ENCODE data around the gene L3MBTL4.
"Not testable (repeated sequence)": the region's sequence is repeated elsewhere in the genome, so short reads cannot be mapped to it uniquely, and the experiment has no call there.

Gene L3MBTL4

GRCh38 chr18:6414723-6415417 is at the start of gene L3MBTL4:
L3MBTL4 (minus strand) TSS chr18:6414911; CDS start chr18:6311625, 103,286 bp downstream.
- no peak for DNase-seq (ENCODE audit: low read depth)

- no peak for DNase-seq (ENCODE audit: low read depth)
Observed at GRCh38 chr18:6452194-6452593, 37.5 kb upstream of the L3MBTL4 start.

- DNase-seq (ENCODE audit: low read depth): no peak
Observed at GRCh38 chr18:6449213-6449612, 34.5 kb upstream of the L3MBTL4 start.

GRCh38 chr18:6444466-6445228 is 29.9 kb upstream of the L3MBTL4 start:
- DNase-seq (ENCODE audit: low read depth): no peak

GRCh38 chr18:6441200-6441599 is 26.5 kb upstream of the L3MBTL4 start:
- no peak for DNase-seq (ENCODE audit: low read depth)

GRCh38 chr18:6437937-6438818 is 23.5 kb upstream of the L3MBTL4 start:
- no peak for DNase-seq (ENCODE audit: low read depth)

- DNase-seq (ENCODE audit: low read depth): no peak
Observed at GRCh38 chr18:6435731-6436130, 21.0 kb upstream of the L3MBTL4 start.

GRCh38 chr18:6434987-6435709 is 20.4 kb upstream of the L3MBTL4 start:
- no peak for DNase-seq (ENCODE audit: low read depth)

- no peak for DNase-seq (ENCODE audit: low read depth)
Observed at GRCh38 chr18:6434481-6434880, 19.8 kb upstream of the L3MBTL4 start.

- no peak for DNase-seq (ENCODE audit: low read depth)
Observed at GRCh38 chr18:6431659-6432318, 17.1 kb upstream of the L3MBTL4 start.

- no peak for DNase-seq (ENCODE audit: low read depth)
Observed at GRCh38 chr18:6428851-6429395, 14.2 kb upstream of the L3MBTL4 start.

- DNase-seq (ENCODE audit: low read depth): no peak
Observed at GRCh38 chr18:6427286-6427685, 12.6 kb upstream of the L3MBTL4 start.

GRCh38 chr18:6423289-6423688 is 8.6 kb upstream of the L3MBTL4 start:
- no peak for DNase-seq (ENCODE audit: low read depth)

GRCh38 chr18:6414118-6414722 is 491 bp downstream of the L3MBTL4 start:
- no peak for DNase-seq (ENCODE audit: low read depth)

GRCh38 chr18:6413579-6414117 is 1.1 kb downstream of the L3MBTL4 start:
- no peak for DNase-seq (ENCODE audit: low read depth)

- DNase-seq (ENCODE audit: low read depth): no peak
Observed at GRCh38 chr18:6412933-6413472, 1.7 kb downstream of the L3MBTL4 start.

GRCh38 chr18:6411382-6411781 is 3.3 kb downstream of the L3MBTL4 start:
- no peak for DNase-seq (ENCODE audit: low read depth)

- DNase-seq (ENCODE audit: low read depth): no peak
Observed at GRCh38 chr18:6409933-6410332, 4.8 kb downstream of the L3MBTL4 start.

- DNase-seq (ENCODE audit: low read depth): not testable (repeated sequence)
Observed at GRCh38 chr18:6408543-6408942, 6.2 kb downstream of the L3MBTL4 start.

GRCh38 chr18:6406910-6407470 is 7.7 kb downstream of the L3MBTL4 start:
- DNase-seq (ENCODE audit: low read depth): no peak

Measured in activated T-helper 1 cell treated with Interleukin-2 at 50 U/mL for 16 hours (primary cell).